Activated T-helper 1 cell treated with anti-CD3 and anti-CD28 coated beads, Interleukin-2, amount 50 U/mL, for 16 hours (primary cell): ENCODE measurements around the gene CACNG4.
"Not testable (repeated sequence)": the region's sequence is repeated elsewhere in the genome, so short reads cannot be mapped to it uniquely, and the experiment has no call there.

Experiments
- DNase-seq, 2 donors: peaks; one replicate each; pipeline ENCODE4 v3.0.0-alpha.2; 2020; ENCODE audit warnings: low read depth in 1 of 2, low spot score in 1 of 2

CACNG4 gene

DNA sequence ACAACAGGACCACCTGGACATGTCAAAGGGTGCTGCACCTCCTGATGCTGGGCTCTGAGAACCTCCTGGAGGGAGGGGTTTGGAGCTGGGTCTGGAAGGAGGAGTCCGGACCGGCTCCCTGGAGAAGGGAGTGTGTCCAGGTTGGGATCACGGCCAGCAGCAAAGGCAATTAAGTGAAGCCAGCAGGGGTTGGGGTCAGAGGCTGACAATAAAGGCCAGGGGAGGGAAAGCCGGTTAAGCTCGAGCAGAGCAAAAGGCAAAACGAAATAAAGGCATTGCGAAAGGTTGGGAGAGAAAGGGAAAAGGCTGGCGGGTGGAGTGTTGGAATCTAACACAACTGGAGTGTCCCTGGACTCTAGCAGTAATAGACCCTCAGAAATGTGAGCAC is 992 bp upstream of the CACNG4 start:
- no peak for DNase-seq

DNA sequence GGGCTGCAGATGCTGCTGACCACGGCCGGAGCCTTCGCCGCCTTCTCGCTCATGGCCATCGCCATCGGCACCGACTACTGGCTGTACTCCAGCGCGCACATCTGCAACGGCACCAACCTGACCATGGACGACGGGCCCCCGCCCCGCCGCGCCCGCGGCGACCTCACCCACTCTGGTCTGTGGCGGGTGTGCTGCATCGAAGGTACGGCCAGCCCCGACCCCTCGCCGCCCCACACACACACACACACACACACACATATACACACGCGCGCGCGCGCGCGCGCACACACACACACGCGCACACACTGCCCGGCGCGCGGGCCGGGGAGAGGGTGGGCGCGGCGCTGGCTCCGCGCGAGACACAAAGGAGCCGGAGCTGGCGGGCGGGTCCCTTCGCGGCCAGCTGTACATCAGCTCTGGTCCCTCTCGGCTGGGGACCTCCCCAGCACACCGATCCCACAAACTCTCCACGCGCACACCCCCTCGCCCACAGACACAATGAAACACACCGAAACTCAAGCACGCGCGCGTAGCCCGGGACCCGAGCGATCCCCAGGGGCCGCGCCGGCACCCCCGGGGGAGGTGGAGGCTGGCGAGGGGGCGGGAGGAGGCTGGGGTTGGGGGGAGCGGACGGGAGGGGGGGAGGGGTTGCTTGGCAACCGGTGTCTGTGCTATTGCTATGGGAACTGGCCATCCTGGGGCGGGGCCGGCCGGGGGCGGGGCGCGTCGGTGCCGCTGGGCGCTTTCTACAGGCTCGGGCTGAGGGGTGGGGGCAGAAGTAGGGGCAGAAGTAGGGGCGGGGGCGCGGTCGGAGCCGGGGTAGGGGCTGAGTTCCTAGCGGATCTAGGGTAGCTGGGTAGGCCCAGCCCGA is 658 bp downstream of the CACNG4 start:
- DNase-seq, result no peak

DNA sequence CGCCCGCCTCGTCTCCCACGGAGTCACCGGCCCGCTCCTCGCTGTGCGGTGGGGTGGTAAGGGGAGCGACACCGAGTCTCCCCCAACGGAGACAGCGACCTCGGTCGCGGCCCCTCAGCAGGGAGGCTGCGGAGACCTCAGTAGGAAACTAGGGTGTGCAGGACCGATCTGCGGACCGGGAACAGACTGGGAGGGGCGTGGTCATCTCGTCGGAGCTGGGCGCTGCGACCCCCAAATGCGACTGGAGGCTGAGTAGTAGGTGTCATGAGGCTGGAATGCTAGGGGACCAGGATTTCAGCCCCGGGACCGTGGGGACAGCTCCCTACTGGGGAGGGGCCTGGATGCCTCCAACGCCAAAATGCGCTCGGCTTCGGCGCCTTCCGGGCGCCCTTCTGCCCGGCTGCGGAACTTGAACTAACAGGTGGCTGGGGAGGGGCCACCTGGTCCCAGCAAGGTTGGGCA is 1.3 kb downstream of the CACNG4 start:
- DNase-seq, result no peak

DNA sequence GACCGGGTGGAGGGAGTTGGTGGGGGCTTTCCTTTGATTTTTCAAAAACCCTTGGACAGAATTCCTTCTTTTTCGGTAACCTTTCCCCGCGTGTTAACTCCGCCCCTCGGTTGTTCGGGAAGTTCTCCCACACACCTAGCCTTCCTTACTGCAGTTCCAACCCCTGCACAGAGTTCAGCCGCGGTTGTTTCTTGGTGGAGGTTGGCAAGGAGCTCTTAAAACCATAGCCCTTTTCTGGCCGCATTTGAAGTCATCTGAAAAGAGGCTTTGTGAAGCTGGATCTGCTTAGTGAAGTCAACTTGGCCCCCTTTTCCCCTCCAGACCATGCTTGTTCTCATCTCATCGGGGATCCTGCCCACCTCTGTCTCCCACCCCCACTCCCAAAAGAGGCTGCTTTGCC is 1.8 kb downstream of the CACNG4 start:
- DNase-seq, result no peak

DNA sequence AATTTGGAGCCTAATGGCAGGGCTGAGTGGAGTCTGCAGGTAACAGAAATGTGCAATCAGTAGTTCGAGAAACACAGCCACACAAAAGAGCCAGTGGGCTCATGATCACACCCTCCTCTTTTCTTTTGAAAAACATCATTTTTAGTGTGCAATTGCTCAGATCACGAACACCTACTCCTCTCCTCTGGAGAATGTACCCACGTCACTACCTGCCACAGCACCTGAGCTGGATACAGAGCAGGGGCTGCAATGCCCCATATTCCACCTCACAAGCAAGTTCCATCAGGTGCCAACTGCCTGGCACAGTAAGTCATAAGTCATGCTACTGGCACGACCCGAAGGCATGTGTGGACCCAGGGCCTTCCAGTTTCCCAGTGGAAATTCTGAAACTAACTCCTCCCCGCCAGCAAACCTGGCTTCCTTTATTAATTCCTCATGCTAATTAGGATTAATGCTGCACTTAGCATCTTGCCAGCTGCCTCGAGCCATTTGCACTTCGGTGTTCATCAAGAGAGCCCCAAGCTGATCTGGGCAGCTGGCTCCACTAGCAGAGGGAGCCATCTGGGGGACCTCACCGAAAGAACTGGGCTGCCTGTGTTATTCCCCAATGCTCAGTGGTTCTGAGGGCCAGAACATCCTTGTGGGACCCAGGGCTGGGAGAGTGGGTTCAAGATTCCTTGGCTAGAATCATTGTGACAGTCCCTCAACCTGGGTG is 2.4 kb downstream of the CACNG4 start:
- no peak for DNase-seq

DNA sequence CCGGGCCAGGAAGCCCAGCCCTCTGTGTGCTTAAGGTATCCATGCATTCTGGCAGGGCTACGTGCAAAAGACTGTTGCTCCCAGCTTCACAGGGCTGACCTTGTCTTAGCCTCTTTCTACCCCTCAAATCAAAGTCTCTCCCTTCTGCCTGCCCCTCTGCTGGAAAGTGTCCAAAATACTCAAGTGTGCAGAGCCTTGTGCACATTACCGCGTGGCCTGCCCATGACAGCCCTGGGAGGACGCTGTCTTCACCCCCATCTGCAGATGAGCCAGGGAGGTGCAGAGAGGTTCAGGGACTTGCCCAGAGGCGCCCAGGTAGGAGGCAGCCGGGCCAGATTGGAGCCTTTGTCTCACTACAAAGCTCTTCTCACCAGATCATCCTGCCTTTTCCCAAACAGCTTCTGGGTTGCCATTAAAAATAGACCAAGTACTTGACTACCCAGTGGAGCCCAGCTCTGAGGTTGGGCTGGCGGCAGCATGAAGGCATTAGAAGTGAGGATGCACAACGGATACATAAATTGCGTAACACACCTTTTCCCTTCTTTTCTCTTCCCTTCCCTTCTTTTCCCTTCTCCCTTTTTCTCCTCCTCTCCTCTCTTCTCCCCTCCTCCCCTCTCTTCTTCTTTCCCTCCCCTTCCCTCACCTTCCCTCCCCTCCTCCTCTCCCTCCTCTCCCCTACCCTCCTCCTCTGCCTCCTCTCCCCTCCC is 3.5 kb downstream of the CACNG4 start:
- DNase-seq, result no peak

DNA sequence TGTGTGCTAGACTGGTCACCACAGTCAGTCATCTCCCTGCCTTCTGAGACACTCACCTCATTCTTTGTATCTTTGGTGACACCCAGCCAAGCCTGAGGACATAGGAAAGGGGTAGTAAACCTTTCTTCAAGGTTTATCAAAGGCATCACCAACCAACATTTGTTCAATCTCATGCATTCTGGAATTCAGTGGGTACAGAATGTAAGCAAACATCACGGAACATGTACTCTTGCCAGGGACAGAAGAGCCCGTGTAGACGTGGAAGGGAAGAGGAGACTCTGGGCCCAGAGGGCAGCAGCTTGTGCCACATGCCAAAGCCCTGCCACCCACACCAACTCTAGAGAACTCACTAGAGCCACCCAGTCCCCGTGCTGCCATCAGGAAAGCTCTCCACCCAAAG is 4.4 kb downstream of the CACNG4 start:
- no peak for DNase-seq

DNA sequence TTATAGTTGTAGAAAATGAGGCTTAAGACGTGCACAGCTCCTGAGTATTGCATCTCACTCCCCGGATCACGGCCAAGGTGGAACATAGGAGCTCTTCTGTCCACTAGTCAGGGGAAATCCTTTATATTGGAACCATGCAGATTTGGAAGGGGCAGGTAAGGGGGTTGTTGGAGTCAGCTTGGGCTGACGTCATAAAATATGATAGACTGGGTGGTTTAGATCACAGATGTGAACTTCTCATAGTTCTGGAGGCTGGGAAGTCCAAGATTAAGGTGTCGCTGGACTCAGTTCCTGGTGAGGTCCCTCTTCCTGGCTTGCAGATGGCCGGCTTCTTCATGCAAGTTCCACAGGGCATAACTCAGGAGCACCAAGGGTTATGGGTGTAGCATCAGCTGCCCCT is 5.6 kb downstream of the CACNG4 start:
- no peak for DNase-seq

DNA sequence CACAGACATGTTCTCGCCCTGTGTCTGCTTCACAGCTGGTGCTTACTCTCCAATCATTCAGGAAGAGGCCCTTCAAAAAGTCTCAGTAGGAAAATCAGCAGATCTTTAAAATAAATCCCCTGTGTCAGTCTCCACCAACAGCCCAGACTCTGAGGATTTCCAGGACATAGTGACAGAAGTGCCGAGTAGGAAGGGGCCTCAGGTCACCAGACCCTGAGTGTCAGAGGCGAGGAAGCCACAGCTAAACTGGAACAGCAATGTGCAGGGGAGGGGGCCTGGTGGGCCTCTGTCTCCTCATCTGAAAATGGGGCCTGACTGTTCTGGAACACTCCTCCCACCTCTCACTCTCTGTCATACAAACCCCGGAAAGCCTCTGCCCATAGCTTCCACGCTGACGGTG is 6.3 kb downstream of the CACNG4 start:
- no peak for DNase-seq

DNA sequence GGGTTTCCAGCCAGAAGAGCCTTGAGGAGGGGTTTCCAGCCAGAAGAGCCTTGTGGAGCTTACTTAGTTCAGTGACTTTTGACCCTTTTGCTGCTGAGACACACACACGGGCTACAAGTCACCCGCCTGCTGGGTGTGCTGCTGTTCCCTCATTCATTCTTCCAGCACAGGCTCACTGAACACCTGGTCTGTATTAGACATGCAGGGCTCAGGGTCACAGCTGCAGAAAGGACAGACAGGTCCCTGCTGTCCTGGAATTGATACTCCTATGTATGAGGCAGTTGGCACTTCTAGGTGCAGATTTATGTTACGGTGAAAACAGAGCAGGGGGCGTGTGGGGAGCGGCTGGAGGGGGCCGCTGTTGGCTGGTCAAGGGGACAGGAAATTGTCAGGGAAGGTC is 6.8 kb downstream of the CACNG4 start:
- no peak for DNase-seq

DNA sequence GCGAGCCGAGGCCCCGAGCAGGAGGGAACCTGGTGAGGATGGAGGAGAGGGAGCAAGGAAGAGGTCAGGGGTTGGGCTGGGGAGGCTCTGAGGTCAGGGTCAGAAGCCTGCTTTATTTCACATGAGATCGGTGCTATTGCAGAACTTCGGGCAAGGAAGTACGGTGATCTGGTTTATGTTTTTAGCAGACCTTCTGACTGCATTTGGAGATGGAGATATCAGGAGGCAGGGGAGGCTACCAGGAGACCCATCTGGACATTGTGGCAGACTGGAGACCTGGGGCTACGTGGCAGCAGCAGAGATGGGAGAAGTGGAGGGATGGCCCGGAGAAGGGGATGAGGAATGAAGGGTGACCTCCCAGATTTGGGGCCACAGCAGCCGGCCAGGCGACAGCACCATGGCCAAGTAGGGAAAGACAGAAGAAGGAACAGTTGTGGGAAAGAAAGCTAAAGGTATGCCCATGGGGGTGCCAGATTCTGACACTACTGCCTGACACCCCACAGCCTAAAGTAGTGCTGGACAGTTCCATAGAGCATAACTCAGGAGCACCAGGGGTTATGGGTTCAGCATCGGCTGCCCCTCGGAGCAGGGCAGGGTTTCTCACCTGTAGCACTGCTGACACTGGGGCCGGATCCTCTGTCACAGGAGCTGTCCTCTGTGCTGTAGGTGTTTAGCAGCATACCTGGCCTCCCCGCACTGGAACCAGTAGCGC is 7.4 kb downstream of the CACNG4 start:
- DNase-seq, result no peak

DNA sequence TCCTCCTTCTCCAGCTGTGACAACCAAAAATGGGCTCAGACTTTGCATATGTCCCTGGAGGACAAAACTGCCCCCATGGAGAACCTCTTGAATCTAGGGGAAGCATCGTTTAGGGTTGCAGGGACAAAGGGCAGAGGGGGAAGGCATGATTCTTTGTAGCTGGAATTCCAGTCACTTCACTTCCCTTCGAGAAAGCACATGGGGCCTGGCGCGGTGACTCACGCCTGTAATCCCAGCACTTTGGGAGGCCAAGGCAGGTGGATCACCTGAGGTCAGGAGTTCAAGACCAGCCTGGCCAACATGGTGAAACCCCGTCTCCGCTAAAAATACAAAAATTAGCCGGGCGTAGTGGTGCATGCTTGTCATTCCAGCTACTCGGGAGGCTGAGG is 7.9 kb downstream of the CACNG4 start:
- DNase-seq, result not testable (repeated sequence)

DNA sequence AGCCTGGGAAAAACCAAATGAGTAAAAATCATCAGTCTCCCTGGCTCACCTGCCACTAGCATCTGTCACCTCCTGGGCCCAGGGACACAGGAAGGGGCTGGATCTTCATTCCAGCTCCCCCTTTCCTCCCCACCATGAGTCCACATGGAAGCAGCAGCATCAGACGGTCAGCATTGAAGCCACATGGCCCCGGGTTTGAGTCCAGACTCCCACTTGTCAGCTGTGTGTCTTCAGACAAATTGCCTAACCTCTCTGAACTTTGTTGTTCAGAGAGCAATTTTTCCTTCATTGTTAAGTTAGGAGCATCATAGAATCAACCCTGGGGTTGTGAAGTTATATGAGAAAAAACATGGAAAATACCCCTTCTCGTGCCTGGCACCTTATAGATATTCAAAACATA is 10.7 kb downstream of the CACNG4 start:
- no peak for DNase-seq

DNA sequence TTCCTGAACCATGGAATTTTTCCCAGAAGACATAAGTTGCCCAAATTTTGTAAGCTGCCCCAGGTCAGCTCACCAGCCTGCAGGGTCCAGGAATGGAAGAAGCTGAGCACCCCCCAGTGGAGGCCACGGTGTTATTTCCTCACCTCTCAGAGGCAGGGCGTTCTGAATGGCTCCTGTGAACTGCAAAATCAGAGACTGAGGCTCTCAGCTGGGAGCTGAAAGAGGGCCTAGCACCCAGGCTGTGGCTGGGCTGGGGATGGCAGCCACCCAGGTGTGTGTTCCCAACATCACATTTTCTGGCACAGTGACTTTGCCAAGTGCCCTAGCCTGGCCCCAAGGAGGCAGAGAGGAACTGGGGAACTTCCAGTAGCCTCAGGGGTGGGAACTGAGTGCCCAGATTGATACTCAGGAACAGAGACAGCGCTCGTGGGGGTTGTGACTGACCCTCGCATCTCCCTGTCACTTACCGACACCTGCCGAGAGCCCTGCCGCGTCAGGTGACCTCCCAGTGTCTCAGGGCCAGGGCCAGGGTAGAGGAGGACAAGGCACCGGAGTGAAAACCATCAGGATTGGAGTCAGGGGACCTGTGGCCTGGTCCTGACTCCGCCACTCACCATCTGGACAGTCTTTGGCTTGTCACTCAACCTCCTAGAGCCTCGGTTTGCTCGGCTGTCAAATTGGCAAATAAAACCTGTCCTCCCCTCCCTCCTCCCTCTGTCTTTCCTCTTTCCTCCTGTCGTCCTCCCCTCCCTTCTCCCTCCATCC is 11.3 kb downstream of the CACNG4 start:
- DNase-seq, result no peak

DNA sequence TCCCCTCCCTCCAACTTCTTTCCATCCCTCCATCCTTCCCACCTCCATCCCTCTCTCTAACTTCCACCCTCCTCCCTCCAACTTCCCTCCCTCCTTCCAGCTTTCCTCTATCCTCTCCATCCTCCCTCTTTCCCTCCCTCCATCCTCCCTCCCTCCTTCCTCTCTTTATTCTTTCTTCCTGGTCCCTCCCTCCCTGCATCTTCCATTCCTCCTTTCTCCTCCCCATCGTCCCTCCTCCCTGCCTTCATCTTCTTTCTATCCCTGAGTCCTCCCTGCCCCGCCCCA is 11.8 kb downstream of the CACNG4 start:
- DNase-seq, result no peak

DNA sequence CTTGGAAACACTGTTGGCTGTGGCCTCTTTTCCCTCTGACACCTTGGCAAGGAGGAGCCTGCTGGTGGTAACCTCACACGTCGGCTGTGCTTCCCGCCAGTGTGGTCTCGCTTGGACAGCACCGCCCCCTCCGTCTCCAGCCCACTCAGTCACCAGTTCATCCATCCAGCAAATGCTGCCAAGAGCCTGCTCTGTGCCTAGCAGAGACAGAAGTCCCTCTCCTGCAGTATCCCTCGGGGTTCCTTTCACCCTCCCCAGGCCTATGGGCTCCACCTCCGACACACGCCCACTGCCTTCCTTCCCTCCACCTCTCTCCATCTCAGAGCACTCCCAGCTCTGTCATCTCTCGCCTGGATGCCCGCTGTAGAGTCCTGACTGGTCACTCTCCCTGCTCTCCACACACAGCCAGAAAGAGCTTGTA is 12.3 kb downstream of the CACNG4 start:
- no peak for DNase-seq

DNA sequence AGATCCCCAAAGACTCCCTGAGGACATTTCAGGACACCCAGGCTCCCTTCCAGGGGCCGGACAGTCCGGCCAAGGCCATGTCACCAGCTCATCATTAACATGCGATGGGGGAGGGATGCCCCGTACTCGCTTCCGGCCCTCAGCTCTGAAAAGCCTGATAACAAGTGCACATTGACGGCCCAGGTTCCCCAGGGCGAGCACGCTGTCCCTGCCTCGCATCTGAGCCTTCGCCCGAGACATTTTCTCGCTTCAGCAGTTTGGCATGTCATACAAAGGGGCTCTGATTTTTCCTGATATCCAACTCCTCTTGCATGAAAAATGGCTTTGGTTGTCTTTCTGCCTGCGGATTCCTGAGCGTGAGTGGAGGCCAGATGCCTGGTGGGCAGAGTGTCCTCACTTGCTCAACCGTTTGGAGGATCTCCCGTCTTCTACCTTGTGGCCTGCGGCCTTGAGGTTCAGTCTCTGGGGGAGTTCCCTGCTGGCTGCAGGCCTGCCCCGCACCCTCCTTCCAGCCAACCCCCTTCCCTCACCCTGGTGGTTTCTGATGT is 14.1 kb downstream of the CACNG4 start:
- no peak for DNase-seq

DNA sequence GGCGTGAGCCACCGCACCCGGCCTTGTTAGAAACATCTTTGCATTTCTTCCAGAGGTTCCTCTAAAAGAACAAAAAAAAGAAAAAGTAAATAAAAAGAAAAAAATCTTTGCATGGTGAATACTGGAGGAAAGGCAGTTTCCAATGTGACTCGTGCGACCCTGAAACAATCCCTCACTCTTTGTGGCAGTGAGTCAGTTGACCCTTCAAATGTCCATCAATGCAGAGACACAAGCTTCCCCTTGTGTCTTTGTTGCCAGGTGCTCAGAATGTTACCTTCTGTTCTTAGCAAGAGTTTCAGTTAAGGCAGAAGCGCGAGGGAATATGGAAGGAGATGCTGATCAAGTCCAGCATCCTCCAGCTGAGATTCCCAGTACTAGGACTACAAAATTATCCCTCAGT is 16.4 kb downstream of the CACNG4 start:
- no peak for DNase-seq

DNA sequence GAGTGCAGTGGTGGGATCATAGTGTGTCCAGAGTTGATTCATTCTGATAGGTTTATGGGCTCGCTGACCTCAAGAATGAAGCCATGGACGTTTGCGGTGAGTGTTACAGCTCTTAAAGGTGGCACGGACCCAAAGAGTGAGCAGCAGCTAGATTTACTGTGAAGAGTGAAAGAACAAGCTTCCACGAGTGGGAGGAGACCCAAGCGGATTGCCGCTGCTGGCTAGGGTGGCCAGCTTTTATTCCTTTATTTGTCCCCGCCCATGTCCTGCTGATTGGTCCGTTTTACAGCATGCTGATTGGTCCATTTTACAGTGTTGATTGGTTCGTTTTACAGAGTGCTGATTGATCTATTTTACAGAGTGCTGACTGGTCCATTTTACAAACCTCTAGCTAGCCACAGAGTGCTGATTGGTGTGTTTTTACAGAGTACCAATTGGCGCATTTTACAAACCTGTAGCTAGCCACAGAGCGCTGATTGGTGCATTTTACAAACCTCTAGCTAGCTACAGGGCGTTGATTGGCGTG is 17.5 kb downstream of the CACNG4 start:
- DNase-seq, result no peak

DNA sequence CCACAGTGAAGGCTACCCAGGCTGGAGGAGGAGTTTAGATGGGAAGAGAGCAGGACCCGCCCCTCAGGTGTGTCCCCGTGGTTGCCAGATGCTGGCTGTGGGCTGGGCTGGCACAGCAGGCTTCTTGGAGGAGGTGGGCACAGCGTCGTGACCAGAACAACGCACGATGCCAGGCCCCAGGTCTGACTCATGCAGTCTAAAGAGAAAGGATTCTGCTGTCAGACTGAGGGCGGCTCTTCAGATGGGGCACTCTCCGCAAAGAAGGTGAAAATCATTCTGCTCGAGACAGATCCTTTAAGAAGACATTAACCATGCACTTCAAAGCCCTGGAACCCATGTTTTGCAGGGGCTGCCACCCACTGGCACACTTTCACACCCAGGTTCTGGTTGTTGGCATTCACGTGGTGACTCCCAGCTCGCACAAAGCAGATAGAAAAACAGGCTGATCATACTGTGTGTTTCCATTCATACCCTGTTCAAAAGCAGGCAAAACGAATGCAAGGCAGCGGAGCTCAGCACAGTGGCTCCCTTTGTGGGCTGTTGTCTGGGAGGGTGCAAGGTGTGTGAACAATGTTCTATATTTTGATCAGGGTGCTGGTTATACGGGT is 19.0 kb downstream of the CACNG4 start:
- DNase-seq, result no peak
